Measurements from ENCODE around the gene PTN.

The PTN gene

GRCh38 chr7:137331378-137331777, 12.2 kb downstream of the PTN start:
- Histone ChIP-seq H3K9ac (ENCODE audit: low read length) (no peak overlapping the region), H3K9me2 (ENCODE audit: low read depth, low read length) (no peaks in the 10 kb centered on the region), H3K4me3 (ENCODE audit: low read depth, low read length, poor library complexity, severe bottlenecking) (no peak overlapping the region), H4K20me1 (ENCODE audit: insufficient read depth, low read length) (no peaks in the 10 kb centered on the region), H3K27ac (ENCODE audit: low read depth, low read length, poor library complexity, severe bottlenecking) (no peak overlapping the region), H3K36me3 (ENCODE audit: insufficient read depth, low read length) (no peaks in the 10 kb centered on the region), H3K4me1 (ENCODE audit: insufficient read depth, low read length, severe bottlenecking) (no peaks in the 10 kb centered on the region), H3K27me3 (ENCODE audit: insufficient read depth, low read length) (no peaks in the 10 kb centered on the region), H2AFZ (ENCODE audit: low read length) (no peak overlapping the region), H3K79me2 (ENCODE audit: insufficient read depth, low read length) (no peaks in the 10 kb centered on the region), H3K4me2 (ENCODE audit: low read length) (no peak overlapping the region), H3K9me3 (ENCODE audit: low read length) (no peaks in the 10 kb centered on the region), H3F3A (ENCODE audit: insufficient read depth, low read length) (no peaks in the 10 kb centered on the region)
- TF ChIP-seq EZH2 (IDR thresholded peaks at IDR 0.05; ENCODE audit: borderline replicate concordance, low read length), result no peak
- TF ChIP-seq, protein P1, sequence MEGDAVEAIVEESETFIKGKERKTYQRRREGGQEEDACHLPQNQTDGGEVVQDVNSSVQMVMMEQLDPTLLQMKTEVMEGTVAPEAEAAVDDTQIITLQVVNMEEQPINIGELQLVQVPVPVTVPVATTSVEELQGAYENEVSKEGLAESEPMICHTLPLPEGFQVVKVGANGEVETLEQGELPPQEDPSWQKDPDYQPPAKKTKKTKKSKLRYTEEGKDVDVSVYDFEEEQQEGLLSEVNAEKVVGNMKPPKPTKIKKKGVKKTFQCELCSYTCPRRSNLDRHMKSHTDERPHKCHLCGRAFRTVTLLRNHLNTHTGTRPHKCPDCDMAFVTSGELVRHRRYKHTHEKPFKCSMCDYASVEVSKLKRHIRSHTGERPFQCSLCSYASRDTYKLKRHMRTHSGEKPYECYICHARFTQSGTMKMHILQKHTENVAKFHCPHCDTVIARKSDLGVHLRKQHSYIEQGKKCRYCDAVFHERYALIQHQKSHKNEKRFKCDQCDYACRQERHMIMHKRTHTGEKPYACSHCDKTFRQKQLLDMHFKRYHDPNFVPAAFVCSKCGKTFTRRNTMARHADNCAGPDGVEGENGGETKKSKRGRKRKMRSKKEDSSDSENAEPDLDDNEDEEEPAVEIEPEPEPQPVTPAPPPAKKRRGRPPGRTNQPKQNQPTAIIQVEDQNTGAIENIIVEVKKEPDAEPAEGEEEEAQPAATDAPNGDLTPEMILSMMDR (IDR thresholded peaks at IDR 0.05; ENCODE audit: low read length), result no peak

- TF ChIP-seq, protein P1 (IDR thresholded peaks at IDR 0.05; ENCODE audit: low read length), result no peak
- no peak for TF ChIP-seq EZH2 (IDR thresholded peaks at IDR 0.05; ENCODE audit: borderline replicate concordance, low read length)
- no peak overlapping the region for H3K4me3 ChIP-seq (ENCODE audit: low read depth, low read length, poor library complexity, severe bottlenecking)
- H3K9me3 ChIP-seq (ENCODE audit: low read length), result no peaks in the 10 kb centered on the region
- no peaks in the 10 kb centered on the region for H3K36me3 ChIP-seq (ENCODE audit: insufficient read depth, low read length)
- H4K20me1 ChIP-seq (ENCODE audit: insufficient read depth, low read length), result no peaks in the 10 kb centered on the region
- H3K27ac ChIP-seq (ENCODE audit: low read depth, low read length, poor library complexity, severe bottlenecking), result no peak overlapping the region
- H3K9ac ChIP-seq (ENCODE audit: low read length), result no peak overlapping the region
- no peak overlapping the region for H2AFZ ChIP-seq (ENCODE audit: low read length)
- no peak overlapping the region for H3K4me2 ChIP-seq (ENCODE audit: low read length)
- no peaks in the 10 kb centered on the region for H3K79me2 ChIP-seq (ENCODE audit: insufficient read depth, low read length)
- no peaks in the 10 kb centered on the region for H3K27me3 ChIP-seq (ENCODE audit: insufficient read depth, low read length)
- H3F3A ChIP-seq (ENCODE audit: insufficient read depth, low read length), result no peaks in the 10 kb centered on the region
- no peaks in the 10 kb centered on the region for H3K4me1 ChIP-seq (ENCODE audit: insufficient read depth, low read length, severe bottlenecking)
- no peaks in the 10 kb centered on the region for H3K9me2 ChIP-seq (ENCODE audit: low read depth, low read length)
These were observed 14.1 kb downstream of the PTN start for GRCh38 chr7:137329411-137329810.

DNA sequence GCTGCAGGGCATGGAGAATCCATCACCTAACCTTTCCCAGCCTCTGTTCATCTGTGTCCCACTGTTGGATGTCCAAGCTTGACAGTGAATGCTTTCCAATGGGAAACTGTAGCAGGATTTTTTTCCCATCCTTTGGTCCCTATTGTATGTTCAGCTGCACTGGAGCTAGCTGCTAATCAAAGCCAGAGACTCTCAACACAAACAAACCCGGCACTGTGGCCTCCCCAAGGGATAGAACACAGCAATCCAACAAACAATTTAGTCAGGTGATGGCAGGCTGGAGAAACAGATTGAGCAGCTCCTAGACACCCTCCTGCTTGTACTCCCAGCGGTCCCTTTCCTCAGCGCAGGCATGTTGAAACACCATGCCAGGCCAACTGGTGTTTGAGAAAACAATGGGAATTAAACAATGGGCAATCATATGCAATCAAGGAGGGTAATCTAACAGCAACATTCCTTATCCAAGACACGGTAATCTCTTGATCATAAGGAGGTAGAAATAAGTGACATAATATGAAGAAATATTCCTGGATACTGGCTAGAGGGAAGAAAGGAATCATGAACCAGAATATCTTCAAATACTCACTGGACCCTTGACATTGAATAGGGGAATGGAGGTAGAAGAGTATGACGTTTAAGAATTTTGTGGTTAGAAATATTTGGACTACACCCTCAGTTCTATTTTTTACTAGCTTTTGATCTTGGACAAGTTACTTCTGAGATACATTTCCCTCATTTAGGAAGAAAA, 15.0 kb downstream of the PTN start:
- no peaks in the 10 kb centered on the region for H3K36me3 ChIP-seq (ENCODE audit: insufficient read depth, low read length)

More for the DNA sequence above, 15.0 kb downstream of the PTN start:
- TF ChIP-seq EZH2 (IDR thresholded peaks at IDR 0.05; ENCODE audit: borderline replicate concordance, low read length), result no peak
- TF ChIP-seq, protein P1 (IDR thresholded peaks at IDR 0.05; ENCODE audit: low read length), result no peak
- H3K4me2 ChIP-seq (ENCODE audit: low read length), result no peak overlapping the region
- H3K9me3 ChIP-seq (ENCODE audit: low read length), result no peaks in the 10 kb centered on the region
- no peak overlapping the region for H3K4me3 ChIP-seq (ENCODE audit: low read depth, low read length, poor library complexity, severe bottlenecking)
- H3K79me2 ChIP-seq (ENCODE audit: insufficient read depth, low read length), result no peaks in the 10 kb centered on the region
- no peak overlapping the region for H3K9ac ChIP-seq (ENCODE audit: low read length)
- H3F3A ChIP-seq (ENCODE audit: insufficient read depth, low read length), result no peaks in the 10 kb centered on the region
- no peak overlapping the region for H2AFZ ChIP-seq (ENCODE audit: low read length)
- H4K20me1 ChIP-seq (ENCODE audit: insufficient read depth, low read length), result no peaks in the 10 kb centered on the region
- no peaks in the 10 kb centered on the region for H3K27me3 ChIP-seq (ENCODE audit: insufficient read depth, low read length)
- H3K9me2 ChIP-seq (ENCODE audit: low read depth, low read length), result no peaks in the 10 kb centered on the region
- H3K4me1 ChIP-seq (ENCODE audit: insufficient read depth, low read length, severe bottlenecking), result no peaks in the 10 kb centered on the region
- H3K27ac ChIP-seq (ENCODE audit: low read depth, low read length, poor library complexity, severe bottlenecking), result no peak overlapping the region
